ENCODE measurements around the gene TNFRSF1A. TPM values are rescaled to one million over a fixed set of nuclear protein-coding genes. Genes with fewer than 3 reads are reported as not detected.

Gene TNFRSF1A
- total and polyA plus RNA-seq, 2 of the 13 experiments (the other 11 are each of a cell fraction or from before 2014, with no cell fraction given), result 41.5 to 61.2 TPM

DNA sequence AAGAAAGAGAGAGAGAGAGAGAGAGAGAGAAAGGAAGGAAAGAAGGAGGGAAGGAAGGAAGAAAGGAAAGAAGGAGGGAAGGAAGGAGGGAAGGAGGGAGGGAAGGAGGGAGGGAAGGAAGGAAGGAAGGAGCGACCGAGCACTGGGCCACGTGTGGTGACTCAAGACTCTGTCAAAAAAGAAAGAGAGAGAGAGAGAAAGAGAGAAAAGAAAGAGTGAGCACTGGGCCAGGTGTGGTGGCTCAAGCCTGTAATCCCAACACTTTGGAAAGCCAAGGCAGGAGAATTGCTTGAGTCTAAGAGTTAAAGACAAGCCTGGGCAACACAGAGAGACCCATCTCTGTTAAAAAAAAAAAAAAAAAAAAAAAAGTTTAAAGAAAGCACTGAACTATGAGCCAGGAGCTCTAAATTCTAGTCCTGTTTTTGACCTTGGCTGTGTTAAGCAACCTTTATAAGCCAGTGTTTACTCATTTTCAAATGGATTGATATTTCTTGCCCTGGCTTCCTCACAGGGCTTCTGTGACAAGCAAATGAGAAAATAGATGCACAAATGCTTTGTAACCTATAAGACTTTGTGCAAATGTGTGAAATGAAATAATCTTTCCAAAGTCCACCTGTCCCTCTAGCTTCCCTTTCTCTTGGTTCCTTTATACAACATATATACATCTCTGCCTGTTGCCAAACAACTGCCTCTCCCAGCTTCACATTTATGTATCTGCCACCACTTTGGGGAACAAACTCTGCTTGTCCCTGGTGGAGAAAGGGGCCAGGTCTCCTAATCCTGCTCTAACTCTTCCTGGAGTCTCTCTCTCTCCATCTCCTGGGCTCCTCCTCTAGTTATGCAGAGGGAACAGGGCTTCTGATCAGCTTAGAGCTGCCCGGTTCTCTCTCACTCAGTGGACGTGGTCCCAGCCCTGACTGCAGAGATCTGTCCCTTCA is 47.5 kb downstream of the TNFRSF1A start:
- Histone ChIP-seq H3K4me1 (ENCODE audit: insufficient read depth, low read length) (peaks cover 67% of the 10 kb centered on the region), H3K4me3 (replicated peaks in 1 of 3; ENCODE audit: insufficient read depth in 1 of 3, low read depth in 2 of 3, low read length in 3 of 3) (peak overlapping the region in 2 of 3 experiments; percentile 10 to 51; a peak in 4 of 6 replicates), H4K20me1 (ENCODE audit: insufficient read depth, low read length) (no peaks in the 10 kb centered on the region), H3K36me3 (replicated peaks in 1 of 2; ENCODE audit: control insufficient read depth in 1 of 2, insufficient read depth in 2 of 2, low read length in 2 of 2) (no peaks in the 10 kb centered on the region), H3K79me2 (ENCODE audit: insufficient read depth, low read length) (no peaks in the 10 kb centered on the region), H3K27ac (ENCODE audit: extremely low read length, insufficient read depth, low read length) (peak overlapping the region; percentile 100), H3K4me2 (ENCODE audit: low read depth, low read length) (peak overlapping the region; percentile 95), H3K27me3 (ENCODE audit: control insufficient read depth in 1 of 2, insufficient read depth in 2 of 2, low read length in 2 of 2) (no peaks in the 10 kb centered on the region), H2AFZ (ENCODE audit: low read length) (no peak overlapping the region), H3K9me3 (ENCODE audit: low read length) (no peaks in the 10 kb centered on the region), H3K9ac (ENCODE audit: insufficient read depth, low read depth, low read length) (peak overlapping the region; percentile 99)
- ATAC-seq (peak; percentile 72), FAIRE-seq (no peak), DNase-seq (ENCODE audit: low spot score) (peak; percentile 87)
- no TSS peak for BruUV-seq (replicated peaks)
- ChIA-PET POLR2A (interaction anchor here (0.6 to 2.2 kb wide), 25 partner anchors 7 to 240 kb away, joined by 3 to 32 read pairs (median 5); partner anchors contain the start of genes GAPDH, LTBR, PLEKHG6 and VAMP1), CTCF (ENCODE audit: low intra/inter-chr PET ratio, low total read pairs) (no interaction called here)
- WGBS (ENCODE audit: low lambda C conversion rate), result 41% methylated on average over 5 of the region's 5 CpGs
- intact Hi-C loops (cut with micrococcal nuclease; ENCODE audit: unreplicated experiment), result no loop called here
- in situ Hi-C loops (cut with HindIII; ENCODE audit: extremely low pct_ligation_motif_present, low pct_unique_long_range_greater_than_20kb), result no loop called here
- TF ChIP-seq EEA1 (CRISPR knock-in tag; IDR thresholded peaks at IDR 0.05; ENCODE audit: borderline replicate concordance) (no peak), ZNF775 (CRISPR knock-in tag; IDR thresholded peaks at IDR 0.05; ENCODE audit: borderline replicate concordance) (no peak), ZNF296 (CRISPR knock-in tag; conservative IDR thresholded peaks at IDR 0.05) (no peak), SRSF9 (IDR thresholded peaks at IDR 0.05; ENCODE audit: borderline replicate concordance, insufficient read depth, low read depth, low read length, poor library complexity, severe bottlenecking) (no peak), SRSF1 (optimal IDR thresholded peaks at IDR 0.05; ENCODE audit: low read depth, low read length) (no peak), GTF2F1 (IDR thresholded peaks at IDR 0.05; ENCODE audit: low read length) (0 out of 2 replicates have a peak, but pooled peaks have one; percentile 43), ZNF557 (CRISPR knock-in tag; IDR thresholded peaks at IDR 0.05) (no peak), ZNF546 (CRISPR knock-in tag; conservative IDR thresholded peaks at IDR 0.05) (no peak), ZNF660 (CRISPR knock-in tag; IDR thresholded peaks at IDR 0.05; ENCODE audit: borderline replicate concordance, low read depth) (no peak)
- TF ChIP-seq, protein P1, sequence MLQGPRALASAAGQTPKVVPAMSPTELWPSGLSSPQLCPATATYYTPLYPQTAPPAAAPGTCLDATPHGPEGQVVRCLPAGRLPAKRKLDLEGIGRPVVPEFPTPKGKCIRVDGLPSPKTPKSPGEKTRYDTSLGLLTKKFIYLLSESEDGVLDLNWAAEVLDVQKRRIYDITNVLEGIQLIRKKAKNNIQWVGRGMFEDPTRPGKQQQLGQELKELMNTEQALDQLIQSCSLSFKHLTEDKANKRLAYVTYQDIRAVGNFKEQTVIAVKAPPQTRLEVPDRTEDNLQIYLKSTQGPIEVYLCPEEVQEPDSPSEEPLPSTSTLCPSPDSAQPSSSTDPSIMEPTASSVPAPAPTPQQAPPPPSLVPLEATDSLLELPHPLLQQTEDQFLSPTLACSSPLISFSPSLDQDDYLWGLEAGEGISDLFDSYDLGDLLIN (CRISPR knock-in tag; IDR thresholded peaks at IDR 0.05; ENCODE audit: borderline replicate concordance), result no peak
- TF ChIP-seq, protein P2, sequence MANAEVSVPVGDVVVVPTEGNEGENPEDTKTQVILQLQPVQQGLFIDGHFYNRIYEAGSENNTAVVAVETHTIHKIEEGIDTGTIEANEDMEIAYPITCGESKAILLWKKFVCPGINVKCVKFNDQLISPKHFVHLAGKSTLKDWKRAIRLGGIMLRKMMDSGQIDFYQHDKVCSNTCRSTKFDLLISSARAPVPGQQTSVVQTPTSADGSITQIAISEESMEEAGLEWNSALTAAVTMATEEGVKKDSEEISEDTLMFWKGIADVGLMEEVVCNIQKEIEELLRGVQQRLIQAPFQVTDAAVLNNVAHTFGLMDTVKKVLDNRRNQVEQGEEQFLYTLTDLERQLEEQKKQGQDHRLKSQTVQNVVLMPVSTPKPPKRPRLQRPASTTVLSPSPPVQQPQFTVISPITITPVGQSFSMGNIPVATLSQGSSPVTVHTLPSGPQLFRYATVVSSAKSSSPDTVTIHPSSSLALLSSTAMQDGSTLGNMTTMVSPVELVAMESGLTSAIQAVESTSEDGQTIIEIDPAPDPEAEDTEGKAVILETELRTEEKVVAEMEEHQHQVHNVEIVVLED (CRISPR knock-in tag; IDR thresholded peaks at IDR 0.05; ENCODE audit: borderline replicate concordance), result no peak
- TF ChIP-seq, protein P3, sequence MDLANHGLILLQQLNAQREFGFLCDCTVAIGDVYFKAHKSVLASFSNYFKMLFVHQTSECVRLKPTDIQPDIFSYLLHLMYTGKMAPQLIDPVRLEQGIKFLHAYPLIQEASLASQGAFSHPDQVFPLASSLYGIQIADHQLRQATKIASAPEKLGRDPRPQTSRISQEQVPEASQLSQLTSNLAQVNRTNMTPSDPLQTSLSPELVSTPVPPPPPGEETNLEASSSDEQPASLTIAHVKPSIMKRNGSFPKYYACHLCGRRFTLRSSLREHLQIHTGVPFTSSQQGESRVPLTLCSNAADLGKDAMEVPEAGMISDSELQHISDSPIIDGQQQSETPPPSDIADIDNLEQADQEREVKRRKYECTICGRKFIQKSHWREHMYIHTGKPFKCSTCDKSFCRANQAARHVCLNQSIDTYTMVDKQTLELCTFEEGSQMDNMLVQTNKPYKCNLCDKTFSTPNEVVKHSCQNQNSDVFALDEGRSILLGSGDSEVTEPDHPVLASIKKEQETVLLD (CRISPR knock-in tag; IDR thresholded peaks at IDR 0.05; ENCODE audit: low read depth), result no peak
- TF ChIP-seq, protein P4, sequence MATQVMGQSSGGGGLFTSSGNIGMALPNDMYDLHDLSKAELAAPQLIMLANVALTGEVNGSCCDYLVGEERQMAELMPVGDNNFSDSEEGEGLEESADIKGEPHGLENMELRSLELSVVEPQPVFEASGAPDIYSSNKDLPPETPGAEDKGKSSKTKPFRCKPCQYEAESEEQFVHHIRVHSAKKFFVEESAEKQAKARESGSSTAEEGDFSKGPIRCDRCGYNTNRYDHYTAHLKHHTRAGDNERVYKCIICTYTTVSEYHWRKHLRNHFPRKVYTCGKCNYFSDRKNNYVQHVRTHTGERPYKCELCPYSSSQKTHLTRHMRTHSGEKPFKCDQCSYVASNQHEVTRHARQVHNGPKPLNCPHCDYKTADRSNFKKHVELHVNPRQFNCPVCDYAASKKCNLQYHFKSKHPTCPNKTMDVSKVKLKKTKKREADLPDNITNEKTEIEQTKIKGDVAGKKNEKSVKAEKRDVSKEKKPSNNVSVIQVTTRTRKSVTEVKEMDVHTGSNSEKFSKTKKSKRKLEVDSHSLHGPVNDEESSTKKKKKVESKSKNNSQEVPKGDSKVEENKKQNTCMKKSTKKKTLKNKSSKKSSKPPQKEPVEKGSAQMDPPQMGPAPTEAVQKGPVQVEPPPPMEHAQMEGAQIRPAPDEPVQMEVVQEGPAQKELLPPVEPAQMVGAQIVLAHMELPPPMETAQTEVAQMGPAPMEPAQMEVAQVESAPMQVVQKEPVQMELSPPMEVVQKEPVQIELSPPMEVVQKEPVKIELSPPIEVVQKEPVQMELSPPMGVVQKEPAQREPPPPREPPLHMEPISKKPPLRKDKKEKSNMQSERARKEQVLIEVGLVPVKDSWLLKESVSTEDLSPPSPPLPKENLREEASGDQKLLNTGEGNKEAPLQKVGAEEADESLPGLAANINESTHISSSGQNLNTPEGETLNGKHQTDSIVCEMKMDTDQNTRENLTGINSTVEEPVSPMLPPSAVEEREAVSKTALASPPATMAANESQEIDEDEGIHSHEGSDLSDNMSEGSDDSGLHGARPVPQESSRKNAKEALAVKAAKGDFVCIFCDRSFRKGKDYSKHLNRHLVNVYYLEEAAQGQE (IDR thresholded peaks at IDR 0.05; ENCODE audit: borderline replicate concordance in 1 of 2, low read depth in 1 of 2, low read length in 2 of 2), result no peak
